ENCODE measurements around the gene SLC24A2.

DNA sequence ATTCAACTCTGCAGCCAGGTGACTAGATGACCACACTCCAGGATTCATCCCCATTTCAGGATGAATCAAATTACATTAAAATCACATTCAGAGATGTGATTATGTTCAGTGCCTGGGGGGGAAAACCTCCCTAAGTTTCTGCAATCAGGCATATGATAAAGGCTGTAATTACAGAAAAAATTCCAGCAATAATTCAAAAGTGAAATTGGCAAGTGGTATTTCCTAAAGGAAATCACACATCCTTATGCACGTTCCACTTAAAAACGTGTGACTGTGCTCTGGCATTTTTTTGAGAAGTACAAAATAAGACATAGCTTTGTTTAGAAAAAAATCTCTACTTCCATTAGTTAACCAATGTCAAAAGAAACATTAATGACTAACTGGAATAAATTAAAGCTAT, 5.3 kb downstream of the SLC24A2 start:
- TF ChIP-seq RARB (CRISPR knock-in tag; IDR thresholded peaks at IDR 0.05) (no peak), CSDC2 (CRISPR knock-in tag; IDR thresholded peaks at IDR 0.05) (no peak), ZFP30 (CRISPR knock-in tag; IDR thresholded peaks at IDR 0.05) (no peak)
- TF ChIP-seq, protein P1, sequence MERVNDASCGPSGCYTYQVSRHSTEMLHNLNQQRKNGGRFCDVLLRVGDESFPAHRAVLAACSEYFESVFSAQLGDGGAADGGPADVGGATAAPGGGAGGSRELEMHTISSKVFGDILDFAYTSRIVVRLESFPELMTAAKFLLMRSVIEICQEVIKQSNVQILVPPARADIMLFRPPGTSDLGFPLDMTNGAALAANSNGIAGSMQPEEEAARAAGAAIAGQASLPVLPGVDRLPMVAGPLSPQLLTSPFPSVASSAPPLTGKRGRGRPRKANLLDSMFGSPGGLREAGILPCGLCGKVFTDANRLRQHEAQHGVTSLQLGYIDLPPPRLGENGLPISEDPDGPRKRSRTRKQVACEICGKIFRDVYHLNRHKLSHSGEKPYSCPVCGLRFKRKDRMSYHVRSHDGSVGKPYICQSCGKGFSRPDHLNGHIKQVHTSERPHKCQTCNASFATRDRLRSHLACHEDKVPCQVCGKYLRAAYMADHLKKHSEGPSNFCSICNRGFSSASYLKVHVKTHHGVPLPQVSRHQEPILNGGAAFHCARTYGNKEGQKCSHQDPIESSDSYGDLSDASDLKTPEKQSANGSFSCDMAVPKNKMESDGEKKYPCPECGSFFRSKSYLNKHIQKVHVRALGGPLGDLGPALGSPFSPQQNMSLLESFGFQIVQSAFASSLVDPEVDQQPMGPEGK (CRISPR knock-in tag; IDR thresholded peaks at IDR 0.05; ENCODE audit: borderline replicate concordance) = no peak
- TF ChIP-seq, protein P2, sequence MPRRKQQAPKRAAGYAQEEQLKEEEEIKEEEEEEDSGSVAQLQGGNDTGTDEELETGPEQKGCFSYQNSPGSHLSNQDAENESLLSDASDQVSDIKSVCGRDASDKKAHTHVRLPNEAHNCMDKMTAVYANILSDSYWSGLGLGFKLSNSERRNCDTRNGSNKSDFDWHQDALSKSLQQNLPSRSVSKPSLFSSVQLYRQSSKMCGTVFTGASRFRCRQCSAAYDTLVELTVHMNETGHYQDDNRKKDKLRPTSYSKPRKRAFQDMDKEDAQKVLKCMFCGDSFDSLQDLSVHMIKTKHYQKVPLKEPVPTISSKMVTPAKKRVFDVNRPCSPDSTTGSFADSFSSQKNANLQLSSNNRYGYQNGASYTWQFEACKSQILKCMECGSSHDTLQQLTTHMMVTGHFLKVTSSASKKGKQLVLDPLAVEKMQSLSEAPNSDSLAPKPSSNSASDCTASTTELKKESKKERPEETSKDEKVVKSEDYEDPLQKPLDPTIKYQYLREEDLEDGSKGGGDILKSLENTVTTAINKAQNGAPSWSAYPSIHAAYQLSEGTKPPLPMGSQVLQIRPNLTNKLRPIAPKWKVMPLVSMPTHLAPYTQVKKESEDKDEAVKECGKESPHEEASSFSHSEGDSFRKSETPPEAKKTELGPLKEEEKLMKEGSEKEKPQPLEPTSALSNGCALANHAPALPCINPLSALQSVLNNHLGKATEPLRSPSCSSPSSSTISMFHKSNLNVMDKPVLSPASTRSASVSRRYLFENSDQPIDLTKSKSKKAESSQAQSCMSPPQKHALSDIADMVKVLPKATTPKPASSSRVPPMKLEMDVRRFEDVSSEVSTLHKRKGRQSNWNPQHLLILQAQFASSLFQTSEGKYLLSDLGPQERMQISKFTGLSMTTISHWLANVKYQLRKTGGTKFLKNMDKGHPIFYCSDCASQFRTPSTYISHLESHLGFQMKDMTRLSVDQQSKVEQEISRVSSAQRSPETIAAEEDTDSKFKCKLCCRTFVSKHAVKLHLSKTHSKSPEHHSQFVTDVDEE (CRISPR knock-in tag; IDR thresholded peaks at IDR 0.05) = no peak
